H1 (cell line): ENCODE data around the gene PBX1. TPM values are rescaled to one million over a fixed set of nuclear protein-coding genes. Genes with fewer than 3 reads are reported as not detected.

Experiments used
- CTCF ChIA-PET: fragments of 300-600 bp; sonication (Branson Sonifier 250); formaldehyde crosslinking; loops from one replicate; lab custom pipeline; 2021; ENCODE audit not compliant: partially characterized antibody; lab: Charles Lee
- POLR2A ChIA-PET: fragments of 300-600 bp; sonication (Branson Sonifier 250); formaldehyde crosslinking; loops from one replicate; lab custom pipeline; 2021; ENCODE audit warnings: inconsistent platforms; ENCODE audit not compliant: partially characterized antibody; lab: Charles Lee
- DNase-seq, 2 experiments: peaks; one replicate each; pipeline versions ENCODE4 v3.0.0 to v3.0.0-alpha.2; 2010 to 2022; ENCODE audit warnings: low spot score in 2 of 2, low read depth in 1 of 2, mixed read lengths in 1 of 2
- FAIRE-seq: peaks from 2 replicates; lab custom pipeline; 2011; peaks lifted over from hg19 to GRCh38; lab: Jason Lieb, UNC
- H2AFZ ChIP-seq: 2 replicates; pipeline ENCODE4 v1.8.1; 2012; ENCODE audit warnings: low read length, inconsistent platforms
- H2AK5ac ChIP-seq: 2 replicates; pipeline ENCODE4 v1.6.1; 2013; ENCODE audit warnings: low read depth, low read length
- H2BK120ac ChIP-seq: replicated peaks from 2 replicates; pipeline ENCODE3; 2013; ENCODE audit warnings: low read depth, low read length, inconsistent platforms
- H2BK12ac ChIP-seq: 2 replicates; pipeline ENCODE4 v1.6.1; 2013; ENCODE audit warnings: low read depth, low read length
- H2BK15ac ChIP-seq: 2 replicates; pipeline ENCODE4 v1.6.1; 2013; ENCODE audit warnings: low read length
- H2BK20ac ChIP-seq: 2 replicates; pipeline ENCODE4 v1.6.1; 2013; ENCODE audit warnings: low read length
- H2BK5ac ChIP-seq: 2 replicates; pipeline ENCODE4 v1.6.1; 2013; ENCODE audit warnings: low read depth, low read length
- H3K14ac ChIP-seq: 2 replicates; pipeline ENCODE4 v1.6.1; 2013; ENCODE audit warnings: inconsistent platforms; ENCODE audit not compliant: insufficient read length
- H3K18ac ChIP-seq: 2 replicates; pipeline ENCODE4 v1.6.1; 2013; ENCODE audit warnings: low read length; ENCODE audit errors: extremely low read depth
- H3K23ac ChIP-seq: 2 replicates; pipeline ENCODE4 v1.6.1; 2013; ENCODE audit warnings: inconsistent platforms; ENCODE audit not compliant: insufficient read length
- H3K23me2 ChIP-seq: 2 replicates; pipeline ENCODE4 v1.6.1; 2013; ENCODE audit warnings: low read depth, low read length
- H3K27ac ChIP-seq: 2 replicates; pipeline ENCODE4 v1.6.1; 2011; ENCODE audit warnings: low read depth, low read length, inconsistent platforms
- H3K27me3 ChIP-seq, 4 experiments: replicated peaks in 1 of 4; 1 replicate in 1 of 4; 2 replicates in 3 of 4; pipeline versions ENCODE4 v1.6.1 to v1.8.1; 2011 to 2013; ENCODE audit warnings: low read length in 3 of 4, mild to moderate bottlenecking in 3 of 4, inconsistent platforms in 2 of 4, mixed read lengths in 2 of 4, moderate library complexity in 1 of 4; ENCODE audit not compliant: control insufficient read depth in 3 of 4, insufficient read depth in 3 of 4; ENCODE audit errors: extremely low read depth in 1 of 4
- H3K36me3 ChIP-seq, 4 experiments: 2 replicates each; pipeline versions ENCODE4 v1.6.1 to v1.8.1; 2011 to 2013; ENCODE audit warnings: mild to moderate bottlenecking in 4 of 4, low read length in 3 of 4, moderate library complexity in 2 of 4, control low read depth in 1 of 4, inconsistent platforms in 1 of 4; ENCODE audit not compliant: insufficient read depth in 4 of 4, control insufficient read depth in 2 of 4
- H3K4ac ChIP-seq: replicated peaks from 2 replicates; pipeline ENCODE3; 2013; ENCODE audit warnings: low read length, low read depth, mixed read lengths, inconsistent platforms; ENCODE audit not compliant: insufficient read length
- H3K4me1 ChIP-seq, 4 experiments: replicated peaks in 1 of 4; 1 replicate in 1 of 4; 2 replicates in 3 of 4; pipeline versions ENCODE4 v1.6.1 to v1.8.1; 2011 to 2013; ENCODE audit warnings: low read length in 3 of 4, inconsistent platforms in 2 of 4, mixed read lengths in 1 of 4; ENCODE audit not compliant: insufficient read depth in 4 of 4, control insufficient read depth in 3 of 4
- H3K4me2 ChIP-seq, 2 experiments: 2 replicates each; pipeline versions ENCODE4 v1.6.1 to v1.8.1; 2011 to 2013; ENCODE audit warnings: low read depth in 2 of 2, low read length in 2 of 2, control low read depth in 1 of 2, inconsistent platforms in 1 of 2, mild to moderate bottlenecking in 1 of 2; ENCODE audit not compliant: insufficient read depth in 1 of 2
- H3K4me3 ChIP-seq, 4 experiments: fragments of 200-600, 300-600 bp in 1 of 4; sonication (generic), shearing (Covaris generic), sonication (Bioruptor Twin) in 1 of 4; 2 replicates each; pipeline versions ENCODE4 v1.5.1 to v1.8.1; 2011 to 2016; ENCODE audit warnings: low read length in 4 of 4, low read depth in 3 of 4, control low read depth in 2 of 4, inconsistent platforms in 2 of 4, mild to moderate bottlenecking in 2 of 4, mixed read lengths in 1 of 4, moderate library complexity in 1 of 4; ENCODE audit not compliant: insufficient read depth in 2 of 4; ENCODE audit errors: extremely low read depth in 1 of 4
- H3K56ac ChIP-seq: replicated peaks from 2 replicates; pipeline ENCODE3; 2013; ENCODE audit warnings: low read depth, mild to moderate bottlenecking, mixed read lengths, low read length, inconsistent platforms; ENCODE audit not compliant: insufficient read length
- H3K79me1 ChIP-seq: 2 replicates; pipeline ENCODE4 v1.6.1; 2013; ENCODE audit warnings: low read depth, low read length, control low read depth
- H3K79me2 ChIP-seq, 2 experiments: 2 replicates each; pipeline versions ENCODE4 v1.6.1 to v1.8.1; 2012 to 2013; ENCODE audit warnings: low read length in 2 of 2, mild to moderate bottlenecking in 2 of 2, inconsistent platforms in 1 of 2; ENCODE audit not compliant: insufficient read depth in 2 of 2, control insufficient read depth in 1 of 2
- H3K9ac ChIP-seq, 4 experiments: replicated peaks in 1 of 4; 1 replicate in 1 of 4; 2 replicates in 3 of 4; pipeline versions ENCODE4 v1.6.1 to v1.8.1; 2011 to 2013; ENCODE audit warnings: low read depth in 3 of 4, low read length in 3 of 4, control low read depth in 2 of 4, mild to moderate bottlenecking in 2 of 4, moderate library complexity in 2 of 4, inconsistent platforms in 1 of 4; ENCODE audit errors: extremely low read depth in 1 of 4
- H3K9me3 ChIP-seq, 2 experiments: 2 replicates each; pipeline versions ENCODE4 v1.6.1 to v1.8.1; 2012 to 2013; ENCODE audit warnings: mild to moderate bottlenecking in 2 of 2, moderate library complexity in 2 of 2, control low read depth in 1 of 2, inconsistent platforms in 1 of 2, low read depth in 1 of 2, low read length in 1 of 2, mixed read lengths in 1 of 2; ENCODE audit not compliant: insufficient read depth in 2 of 2
- H4K20me1 ChIP-seq, 2 experiments: replicated peaks in 1 of 2; 2 replicates each; pipeline versions ENCODE3 to v1.8.1; 2011 to 2013; ENCODE audit warnings: inconsistent platforms in 2 of 2, low read length in 2 of 2, mild to moderate bottlenecking in 1 of 2; ENCODE audit not compliant: insufficient read depth in 2 of 2, control insufficient read depth in 1 of 2
- H4K5ac ChIP-seq: 2 replicates; pipeline ENCODE4 v1.6.1; 2013; ENCODE audit warnings: low read length, low read depth, mixed read lengths, inconsistent platforms; ENCODE audit not compliant: insufficient read length
- H4K8ac ChIP-seq: 2 replicates; pipeline ENCODE4 v1.8.0; 2013; ENCODE audit warnings: mild to moderate bottlenecking, moderate library complexity, low read length, inconsistent platforms; ENCODE audit not compliant: insufficient read depth; ENCODE audit errors: extremely low read depth
- H4K91ac ChIP-seq: replicated peaks from 2 replicates; pipeline ENCODE3; 2013; ENCODE audit warnings: low read length, mixed read lengths, inconsistent platforms; ENCODE audit not compliant: insufficient read length
- ASH2L ChIP-seq: fragments of 200-600, 300-600 bp; sonication (generic); IDR thresholded peaks from one replicate; pipeline ENCODE4 v1.7.1; 2017; ENCODE audit warnings: low read length
- ATF2 ChIP-seq: IDR thresholded peaks from 2 replicates; pipeline ENCODE4 v1.6.1; 2012; ENCODE audit warnings: low read length, inconsistent platforms
- EGR1 ChIP-seq: IDR thresholded peaks from 2 replicates; pipeline ENCODE4 v1.6.1; 2011; ENCODE audit warnings: low read depth, low read length, borderline replicate concordance
- JUND ChIP-seq: IDR thresholded peaks from 2 replicates; pipeline ENCODE4 v1.6.1; 2011; ENCODE audit warnings: mild to moderate bottlenecking, improper control_type of control experiment, low read length
- RNF2 ChIP-seq: fragments of 200-900, 300-1000 bp; sonication (generic); IDR thresholded peaks from 2 replicates; pipeline ENCODE4 v1.7.1; 2016; ENCODE audit warnings: borderline replicate concordance, low read depth, mild to moderate bottlenecking, antibody characterized with exemption, low read length; ENCODE audit not compliant: poor library complexity, severe bottlenecking; ENCODE audit errors: missing control alignments
- SAP30 ChIP-seq: fragments of 300-600 bp; sonication (generic); IDR thresholded peaks from 2 replicates; pipeline ENCODE4 v1.7.1; 2012; ENCODE audit warnings: low read length, moderate library complexity, mild to moderate bottlenecking, inconsistent platforms; ENCODE audit not compliant: insufficient read depth, insufficient replicate concordance
- SP2 ChIP-seq: IDR thresholded peaks from 2 replicates; pipeline ENCODE4 v1.6.1; 2012; ENCODE audit warnings: mild to moderate bottlenecking, low read length, inconsistent platforms
- USF2 ChIP-seq: IDR thresholded peaks from 2 replicates; pipeline ENCODE4 v1.6.1; 2011; ENCODE audit warnings: low read length, improper control_type of control experiment
- polyA plus RNA-seq, 7 experiments: library from polyadenylated mRNA; depleted of rRNA in 3 of 7; stranded (reverse) in 5 of 7; unstranded in 2 of 7; fragments of >200 nt in 5 of 7; fragments of 200-250 nt in 2 of 7; gene quantifications; 1 replicate in 5 of 7; 2 replicates in 1 of 7; 4 replicates in 1 of 7; pipeline versions ENCODE4 v1.2.1 to v1.2.3, GENCODE V29; 2011 to 2013; ENCODE audit warnings: missing spikeins in 2 of 7, mixed read lengths in 2 of 7
- total RNA-seq: library from RNA; stranded (reverse); fragmentation: NEBNext Ultra II Directional; extraction: Animal tissue kit (Norgen Biotek cat#: 25700); gene quantifications from 2 replicates; pipeline ENCODE4 v1.2.1, GENCODE V29; 2021

PBX1 gene
- total and polyA plus RNA-seq, 2 of the 8 experiments (the other 6 are each of a cell fraction or from before 2014, with no cell fraction given), result 87.4 to 124 TPM

- Histone ChIP-seq H2BK5ac (no peak overlapping the region), H3K27ac (no peak overlapping the region), H3K27me3 (no peaks in the 10 kb centered on the region), H3K4me2 (0 out of 4 replicates have a peak overlapping the region, but pooled peaks of 1 of the 2 experiments have one; percentile 33), H3K56ac (no peak overlapping the region), H3K4me1 (peaks cover 6 to 17% (median 16%) of the 10 kb centered on the region in 4 experiments; a peak in 6 of 7 replicates), H3K14ac (no peak overlapping the region), H3K23me2 (no peaks in the 10 kb centered on the region), H2AK5ac (no peak overlapping the region), H3K18ac (no peak overlapping the region), H4K20me1 (peaks cover 17 to 18% of the 10 kb centered on the region in 2 experiments), H4K5ac (no peak overlapping the region), H3K36me3 (no peaks in the 10 kb centered on the region), H4K8ac (no peak overlapping the region), H2BK20ac (no peak overlapping the region), H3K23ac (no peak overlapping the region), H2BK15ac (no peak overlapping the region), H3K4me3 (no peak overlapping the region), H3K79me1 (peaks cover 23% of the 10 kb centered on the region), H2BK12ac (no peak overlapping the region), H3K9me3 (no peaks in the 10 kb centered on the region), H2BK120ac (no peak overlapping the region), H3K79me2 (peaks cover 15 to 98% of the 10 kb centered on the region in 2 experiments), H3K9ac (no peak overlapping the region), H2AFZ (no peak overlapping the region), H4K91ac (no peak overlapping the region), H3K4ac (no peak overlapping the region)
- no peak for FAIRE-seq
- POLR2A ChIA-PET, result interaction anchor here (0.8 to 1.1 kb wide), 2 partner anchors 102 to 142 kb away, joined by 3 read pairs; partner anchors contain the start of gene PBX1
- TF ChIP-seq ASH2L, result no peak
- no peak for TF ChIP-seq SAP30
- no peak for TF ChIP-seq RNF2
- TF ChIP-seq ATF2, result no peak
- TF ChIP-seq EGR1, result no peak
- no peak for TF ChIP-seq JUND
- TF ChIP-seq USF2, result no peak
- no peak for TF ChIP-seq SP2
- CTCF ChIA-PET, result interaction anchor here (0.6 to 4.0 kb wide), 7 partner anchors 13 to 415 kb away, joined by 3 to 16 read pairs (median 3); no protein-coding TSS in a partner anchor
- DNase-seq, result no peak
These were observed 101.8 kb downstream of the PBX1 start for GRCh38 chr1:164660775-164661174.
